DOHH2 (cell line): ENCODE results near the gene UGT1A5.

Source experiments
- H3F3A ChIP-seq: fragments of 200-600 bp; sonication (generic), shearing (Covaris generic); 2 replicates; pipeline ENCODE4 v1.6.0; 2016; ENCODE audit warnings: antibody characterized with exemption, mild to moderate bottlenecking; ENCODE audit not compliant: control insufficient read depth, insufficient read depth
- H3K27ac ChIP-seq: fragments of 200-600 bp; sonication (generic); 2 replicates; pipeline ENCODE4 v1.5.1; 2014; ENCODE audit warnings: low read depth, mild to moderate bottlenecking, low read length, moderate library complexity
- H3K27me3 ChIP-seq: fragments of 200-600 bp; sonication (generic); 2 replicates; pipeline ENCODE4 v1.6.1; 2014; ENCODE audit warnings: mild to moderate bottlenecking, low read length, mixed read lengths; ENCODE audit not compliant: control insufficient read depth
- H3K36me3 ChIP-seq: fragments of 200-600 bp; sonication (generic); 2 replicates; pipeline ENCODE4 v1.6.1; 2014; ENCODE audit warnings: mild to moderate bottlenecking, low read length, moderate library complexity, mixed read lengths; ENCODE audit not compliant: control insufficient read depth
- H3K4me1 ChIP-seq: fragments of 200-600 bp; sonication (generic); 2 replicates; pipeline ENCODE4 v1.6.1; 2014; ENCODE audit warnings: mild to moderate bottlenecking, low read length, mixed read lengths; ENCODE audit not compliant: control insufficient read depth
- H3K4me2 ChIP-seq: fragments of 200-600 bp; sonication (generic); 2 replicates; pipeline ENCODE4 v1.6.0; 2014; ENCODE audit warnings: mild to moderate bottlenecking, low read length, moderate library complexity
- H3K4me3 ChIP-seq: fragments of 200-600 bp; sonication (generic); 2 replicates; pipeline ENCODE4 v1.5.1; 2014; ENCODE audit warnings: mild to moderate bottlenecking, low read length, mixed read lengths
- H3K79me2 ChIP-seq: fragments of 200-600 bp; sonication (generic); 2 replicates; pipeline ENCODE4 v1.6.1; 2014; ENCODE audit warnings: mild to moderate bottlenecking, low read length, mixed read lengths; ENCODE audit not compliant: control insufficient read depth
- H3K9me2 ChIP-seq: fragments of 200-600 bp; sonication (generic); replicated peaks from 2 replicates; pipeline ENCODE4 v1.6.1; 2014; ENCODE audit warnings: mild to moderate bottlenecking, low read length, mixed read lengths; ENCODE audit not compliant: control insufficient read depth
- H3K9me3 ChIP-seq: fragments of 200-600 bp; sonication (generic); 2 replicates; pipeline ENCODE4 v1.6.1; 2014; ENCODE audit warnings: antibody characterized with exemption, low read length, mixed read lengths; ENCODE audit not compliant: control insufficient read depth, insufficient read depth
- H4K20me1 ChIP-seq: fragments of 200-600 bp; sonication (generic); 2 replicates; pipeline ENCODE4 v1.6.0; 2014; ENCODE audit warnings: low read depth, mild to moderate bottlenecking, antibody characterized with exemption, low read length, moderate library complexity; ENCODE audit not compliant: control insufficient read depth, insufficient read depth
- EZH2phosphoT487 ChIP-seq: fragments of 200-600 bp; sonication (generic); IDR thresholded peaks from 2 replicates; pipeline ENCODE4 v1.6.1; 2017; ENCODE audit warnings: borderline replicate concordance, mild to moderate bottlenecking, antibody characterized with exemption, low read length, moderate library complexity, mixed read lengths
- TF ChIP-seq, protein P1 (sequence below): fragments of 200-600 bp; sonication (generic); IDR thresholded peaks from one replicate; pipeline ENCODE4 v1.5.1; 2014; ENCODE audit warnings: antibody characterized with exemption, mild to moderate bottlenecking, low read depth, low read length; ENCODE audit not compliant: poor library complexity, severe bottlenecking

UGT1A5 gene

DNA sequence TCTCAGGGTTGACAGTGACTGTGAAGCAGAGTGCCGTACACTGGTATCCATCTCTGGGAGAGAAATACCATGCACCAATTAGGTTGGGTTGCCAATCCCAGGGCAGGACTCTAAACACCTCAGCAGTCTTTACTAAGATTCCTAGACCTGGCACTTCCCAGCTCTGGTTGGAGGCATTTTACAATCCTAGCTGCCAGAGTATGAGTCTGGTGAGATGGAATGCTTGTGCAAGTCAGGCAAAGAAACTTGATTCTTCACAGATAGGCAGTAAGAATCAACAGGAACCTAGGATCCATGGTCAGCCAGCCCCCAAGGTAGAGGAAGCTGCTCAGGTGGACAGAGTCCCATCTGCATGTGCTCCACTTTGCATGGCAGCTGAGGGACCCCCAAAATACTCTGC lies 6.0 kb upstream of the UGT1A5 start:
- TF ChIP-seq, protein P1, sequence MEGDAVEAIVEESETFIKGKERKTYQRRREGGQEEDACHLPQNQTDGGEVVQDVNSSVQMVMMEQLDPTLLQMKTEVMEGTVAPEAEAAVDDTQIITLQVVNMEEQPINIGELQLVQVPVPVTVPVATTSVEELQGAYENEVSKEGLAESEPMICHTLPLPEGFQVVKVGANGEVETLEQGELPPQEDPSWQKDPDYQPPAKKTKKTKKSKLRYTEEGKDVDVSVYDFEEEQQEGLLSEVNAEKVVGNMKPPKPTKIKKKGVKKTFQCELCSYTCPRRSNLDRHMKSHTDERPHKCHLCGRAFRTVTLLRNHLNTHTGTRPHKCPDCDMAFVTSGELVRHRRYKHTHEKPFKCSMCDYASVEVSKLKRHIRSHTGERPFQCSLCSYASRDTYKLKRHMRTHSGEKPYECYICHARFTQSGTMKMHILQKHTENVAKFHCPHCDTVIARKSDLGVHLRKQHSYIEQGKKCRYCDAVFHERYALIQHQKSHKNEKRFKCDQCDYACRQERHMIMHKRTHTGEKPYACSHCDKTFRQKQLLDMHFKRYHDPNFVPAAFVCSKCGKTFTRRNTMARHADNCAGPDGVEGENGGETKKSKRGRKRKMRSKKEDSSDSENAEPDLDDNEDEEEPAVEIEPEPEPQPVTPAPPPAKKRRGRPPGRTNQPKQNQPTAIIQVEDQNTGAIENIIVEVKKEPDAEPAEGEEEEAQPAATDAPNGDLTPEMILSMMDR: no peak
- no peak for TF ChIP-seq EZH2phosphoT487
- H3K9me2 ChIP-seq: no peaks in the 10 kb centered on the region

DNA sequence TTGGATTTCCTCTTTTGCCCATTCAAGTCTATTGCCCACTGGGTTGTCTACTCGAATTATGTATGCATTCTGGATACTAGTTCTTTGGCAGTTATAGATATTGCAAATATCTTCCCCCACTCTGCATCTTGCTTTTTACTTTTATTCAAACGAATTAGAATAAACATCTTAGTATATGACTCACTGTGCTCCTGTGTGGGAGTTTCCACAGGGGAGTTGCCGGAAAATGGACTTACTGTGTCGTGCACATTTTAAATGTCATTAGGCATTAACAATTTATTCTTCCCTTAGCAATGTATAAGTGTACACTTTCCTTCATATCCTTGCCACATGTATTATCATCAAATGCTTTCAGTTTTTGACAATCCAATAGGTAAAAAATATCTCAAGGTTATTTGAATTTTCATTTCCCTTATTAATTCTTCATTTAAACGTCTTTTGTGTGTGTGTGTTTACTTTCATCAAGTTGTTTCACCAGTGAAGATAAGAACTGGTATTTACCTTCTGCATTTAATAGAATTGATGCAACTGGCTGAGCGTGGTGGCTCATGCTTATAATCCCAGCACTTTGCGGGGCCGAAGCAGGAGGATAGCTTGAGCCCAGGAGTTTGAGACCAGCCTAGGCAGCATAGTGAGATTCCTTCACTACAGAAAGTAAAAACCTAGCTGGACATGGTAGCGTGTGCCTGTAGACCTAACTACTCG lies 4.6 kb upstream of the UGT1A5 start:
- Histone ChIP-seq H3K79me2 (no peaks in the 10 kb centered on the region), H3F3A (no peaks in the 10 kb centered on the region), H3K9me3 (no peaks in the 10 kb centered on the region), H3K4me2 (no peak overlapping the region), H3K4me1 (no peaks in the 10 kb centered on the region), H3K27ac (no peak overlapping the region), H3K36me3 (no peaks in the 10 kb centered on the region), H3K9me2 (no peaks in the 10 kb centered on the region), H3K4me3 (no peak overlapping the region), H3K27me3 (0 out of 2 replicates have a peak, but pooled peaks cover 3% of the 10 kb centered on the region), H4K20me1 (no peaks in the 10 kb centered on the region)
- TF ChIP-seq EZH2phosphoT487: no peak
- TF ChIP-seq, protein P1: no peak

More for the DNA sequence above, 6.0 kb upstream of the UGT1A5 start:
- Histone ChIP-seq H4K20me1 (no peaks in the 10 kb centered on the region), H3F3A (no peaks in the 10 kb centered on the region), H3K4me3 (no peak overlapping the region), H3K27me3 (0 out of 2 replicates have a peak, but pooled peaks cover 3% of the 10 kb centered on the region), H3K36me3 (no peaks in the 10 kb centered on the region), H3K9me3 (no peaks in the 10 kb centered on the region), H3K4me2 (no peak overlapping the region), H3K79me2 (no peaks in the 10 kb centered on the region), H3K4me1 (no peaks in the 10 kb centered on the region), H3K27ac (no peak overlapping the region)

DNA sequence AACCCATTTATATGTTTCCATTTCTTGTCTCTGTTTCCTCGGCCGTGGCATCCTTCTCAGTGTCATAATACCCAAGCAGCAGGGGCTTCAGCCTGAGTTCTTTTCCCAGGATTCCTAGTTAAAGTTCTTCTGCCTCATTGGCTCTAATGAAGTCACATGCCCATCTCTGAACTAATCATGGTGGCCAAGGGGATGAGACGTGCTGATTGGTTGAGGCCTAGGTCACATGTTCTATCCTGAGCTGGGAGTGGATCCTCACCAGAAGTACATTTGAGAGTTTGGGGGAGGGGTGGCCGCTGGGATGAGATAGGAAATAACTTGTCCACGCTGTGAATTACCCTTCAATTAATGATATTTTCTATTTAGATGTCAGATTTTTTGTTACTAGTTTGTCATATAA lies 3.8 kb upstream of the UGT1A5 start:
- Histone ChIP-seq H4K20me1 (no peaks in the 10 kb centered on the region), H3K4me3 (no peak overlapping the region), H3K79me2 (no peaks in the 10 kb centered on the region), H3K4me2 (no peak overlapping the region), H3K36me3 (no peaks in the 10 kb centered on the region), H3K9me3 (no peaks in the 10 kb centered on the region), H3K27ac (no peak overlapping the region), H3F3A (no peaks in the 10 kb centered on the region), H3K4me1 (no peaks in the 10 kb centered on the region), H3K27me3 (0 out of 2 replicates have a peak, but pooled peaks cover 3% of the 10 kb centered on the region), H3K9me2 (no peaks in the 10 kb centered on the region)
- TF ChIP-seq, protein P1: no peak
- TF ChIP-seq EZH2phosphoT487: no peak
